SK-N-DZ (cell line): ENCODE data around the gene PPM1L.
A peak's percentile ranks its signal among the peaks of the same experiment; 100 is the strongest.
"Not testable (repeated sequence)": the region's sequence is repeated elsewhere in the genome, so short reads cannot be mapped to it uniquely, and the experiment has no call there.

ENCODE experiments used
- DNase-seq: peaks from one replicate; pipeline ENCODE4 v3.0.0-alpha.2; 2015; ENCODE audit warnings: low spot score

Gene PPM1L

DNA sequence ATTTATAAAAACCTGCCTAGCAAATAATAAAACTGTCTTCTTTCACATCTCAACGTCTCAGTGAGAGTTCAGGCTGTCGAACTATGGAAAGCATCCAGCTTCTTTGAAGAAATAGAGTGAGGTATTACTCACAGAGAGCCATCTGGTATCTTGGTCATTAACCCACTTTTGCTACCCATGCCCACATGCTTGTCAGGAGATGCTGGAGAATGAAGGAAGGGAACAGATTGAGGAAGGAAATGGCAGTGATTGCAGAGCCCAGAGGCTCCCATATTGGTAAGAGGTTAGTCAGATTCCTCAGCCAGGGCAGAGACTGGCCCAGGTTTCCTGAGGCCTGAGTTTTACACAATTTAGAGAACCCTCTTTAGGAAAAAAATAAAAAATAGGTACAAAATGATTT lies 230.0 kb downstream of the PPM1L start:
- no peak for DNase-seq

DNA sequence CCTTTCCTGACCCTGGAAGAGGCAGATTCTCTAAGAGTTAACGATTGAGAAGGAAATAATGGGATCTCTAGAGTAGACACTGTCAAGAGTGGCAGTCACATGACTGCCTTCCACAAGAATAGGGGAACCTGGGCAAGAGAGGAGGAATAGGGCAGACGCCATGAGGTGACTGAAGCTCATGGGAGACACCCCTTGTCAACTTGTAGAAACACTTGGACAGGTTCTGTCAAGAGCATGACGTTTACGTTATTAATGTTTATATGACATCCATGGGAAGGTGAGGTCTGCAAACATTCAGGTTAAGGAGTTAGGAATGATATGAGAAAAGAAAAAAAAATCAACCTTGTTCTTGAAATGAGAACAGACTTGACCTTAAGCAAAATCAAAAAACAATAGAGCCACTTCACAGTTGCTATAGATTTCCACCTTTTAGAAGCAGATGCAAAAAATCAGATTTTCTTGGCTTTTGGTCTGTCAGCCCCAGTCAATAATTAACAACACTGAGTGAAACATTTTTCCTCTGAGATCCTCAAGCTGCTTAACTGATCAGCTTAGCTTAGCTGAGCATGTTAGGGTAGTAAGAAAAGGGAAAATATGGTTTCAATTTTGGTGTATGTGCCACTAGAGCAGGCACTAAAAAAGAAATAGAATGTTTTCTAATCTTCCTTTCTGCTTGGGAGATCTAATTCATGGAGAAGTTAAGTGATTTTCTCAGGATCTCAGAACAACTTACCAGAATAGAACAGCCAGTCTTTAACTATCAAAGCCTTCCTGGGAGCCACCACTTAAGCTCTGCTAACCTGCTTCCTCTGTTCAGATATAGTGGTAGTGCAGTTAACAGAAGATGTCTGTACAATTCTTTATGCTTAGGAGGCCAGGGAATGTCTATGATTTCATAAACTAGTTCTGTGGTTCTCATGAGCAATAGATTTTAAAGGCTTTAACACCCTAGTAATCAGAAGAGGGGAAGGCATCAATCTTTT lies 232.2 kb downstream of the PPM1L start:
- DNase-seq: no peak

DNA sequence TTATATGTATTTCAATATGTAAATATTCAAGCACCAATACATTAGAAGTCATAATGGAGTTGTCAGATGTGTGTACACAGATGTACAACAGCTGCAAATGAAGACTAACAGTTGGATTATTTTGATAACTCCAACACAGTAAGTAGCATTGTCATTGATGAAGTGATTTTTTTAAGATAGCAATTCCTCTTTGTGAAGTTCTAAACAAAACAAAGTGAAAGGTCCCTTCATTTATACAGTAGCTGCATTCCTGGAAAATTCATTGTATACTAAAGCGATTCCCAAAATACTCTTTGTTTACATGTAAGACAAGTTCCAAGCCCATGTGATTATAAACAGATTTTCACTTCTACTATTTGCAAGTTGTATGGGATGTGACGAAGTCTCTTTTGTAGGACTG lies 234.4 kb downstream of the PPM1L start:
- no peak for DNase-seq

DNA sequence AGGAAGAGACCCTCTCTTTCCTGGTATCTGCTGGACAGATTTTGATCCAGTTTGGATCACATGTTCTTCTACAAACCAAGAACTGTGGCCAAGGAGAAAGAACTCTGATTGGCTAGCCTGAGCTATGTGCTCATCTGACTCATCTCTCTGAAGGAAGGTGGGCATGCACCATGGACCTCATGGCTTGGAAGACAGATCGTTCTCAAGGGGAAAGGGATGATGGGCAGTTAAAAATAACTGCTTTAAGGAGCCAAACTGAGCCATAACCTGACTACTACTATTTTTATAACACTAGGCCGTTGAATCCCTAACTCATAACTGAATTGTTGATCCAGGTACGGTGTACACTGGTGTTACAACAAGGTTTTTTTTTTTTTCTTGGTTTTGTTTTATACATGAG lies 236.7 kb downstream of the PPM1L start:
- no peak for DNase-seq

GRCh38 chr3:160996811-160997210 lies 240.8 kb downstream of the PPM1L start:
- DNase-seq: no peak

GRCh38 chr3:160998581-160998980 lies 242.6 kb downstream of the PPM1L start:
- no peak for DNase-seq

DNA sequence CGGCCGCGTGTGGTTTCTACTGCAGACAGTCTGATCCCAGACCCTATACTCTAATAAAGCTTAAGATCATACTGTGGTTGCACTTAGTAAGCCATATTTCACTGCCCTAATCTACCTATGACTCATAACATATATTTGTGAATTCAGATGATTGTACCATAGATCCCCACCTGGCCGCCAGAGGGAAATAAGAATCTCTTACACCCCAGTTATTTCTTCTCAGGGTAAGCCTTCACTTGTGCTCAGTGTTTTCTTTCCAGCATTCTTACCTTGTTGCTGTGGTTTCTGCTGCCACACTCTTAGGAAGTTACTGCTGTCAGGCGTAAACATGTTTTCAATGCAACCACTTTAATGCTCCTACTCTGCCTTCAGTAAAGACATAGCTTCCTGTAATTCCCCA lies 243.2 kb downstream of the PPM1L start:
- DNase-seq: no peak

DNA sequence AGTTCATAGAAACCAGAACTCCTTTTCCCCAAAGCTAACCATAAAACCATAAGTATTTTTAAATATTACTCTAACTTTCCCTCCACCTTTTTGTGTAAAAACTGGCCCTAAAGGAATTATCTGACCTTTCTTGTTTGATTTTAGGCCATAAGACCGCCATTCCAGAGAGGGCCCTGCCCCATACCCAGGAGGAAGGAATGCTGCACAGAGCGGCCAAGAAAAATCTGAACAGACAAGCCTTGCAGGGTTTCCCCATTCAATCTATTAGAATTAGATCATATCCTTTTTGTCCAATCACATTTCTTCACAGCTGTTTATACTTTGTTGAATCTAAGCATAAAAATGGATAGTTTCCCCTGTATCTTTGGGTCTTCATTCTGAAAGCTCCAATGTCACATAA lies 252.1 kb downstream of the PPM1L start:
- DNase-seq: no peak

- DNase-seq: not testable (repeated sequence)
Measured at GRCh38 chr3:161010151-161010550, 254.1 kb downstream of the PPM1L start.

DNA sequence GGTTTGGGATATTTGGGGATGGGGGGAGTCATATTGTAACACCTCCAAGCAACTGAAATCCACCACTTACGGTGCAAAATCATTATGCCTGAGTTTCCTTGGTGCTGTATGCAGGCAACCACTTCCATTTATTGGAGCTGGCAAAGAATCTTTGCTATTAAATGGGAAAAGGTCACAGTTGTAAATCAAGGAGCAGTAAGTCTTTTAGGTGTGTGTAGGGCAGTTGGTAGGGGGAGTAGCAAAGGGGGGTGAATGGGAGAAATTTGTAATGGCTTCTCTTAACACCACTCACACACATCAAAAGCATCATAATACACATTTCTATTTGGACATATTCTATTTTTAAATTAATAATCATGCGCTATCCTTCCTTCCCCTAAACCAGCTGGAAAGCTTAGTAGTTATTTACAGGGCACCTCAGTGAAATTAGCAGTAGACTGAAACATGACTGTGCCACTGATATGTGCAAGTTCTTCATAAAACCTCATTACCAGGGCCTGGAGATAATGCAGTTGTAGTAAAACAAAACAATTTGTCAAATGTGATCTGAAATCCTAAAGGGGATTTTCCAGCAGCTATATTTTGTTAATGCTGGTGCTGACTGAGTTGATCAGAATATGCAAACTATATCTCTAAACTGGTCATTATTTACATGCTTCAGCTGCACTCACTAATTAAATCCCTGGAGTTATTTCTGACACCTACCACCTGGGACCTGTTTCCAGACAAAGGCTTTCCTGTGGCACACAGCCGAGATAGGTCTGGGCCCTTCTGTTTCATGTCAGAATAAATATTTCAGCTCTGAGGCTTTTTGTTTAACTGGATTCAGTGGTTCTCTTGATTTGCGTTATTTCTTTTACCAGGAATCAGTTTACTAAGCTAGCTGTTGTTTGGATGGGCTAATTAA lies 259.1 kb downstream of the PPM1L start:
- DNase-seq: no peak

GRCh38 chr3:161016417-161017313 lies 260.6 kb downstream of the PPM1L start:
- no peak for DNase-seq

- DNase-seq: no peak
Measured at GRCh38 chr3:161017971-161018370, 261.9 kb downstream of the PPM1L start.

- no peak for DNase-seq
Measured at GRCh38 chr3:161020256-161020655, 264.2 kb downstream of the PPM1L start.

GRCh38 chr3:161025911-161026310 lies 269.9 kb downstream of the PPM1L start:
- DNase-seq: no peak

DNA sequence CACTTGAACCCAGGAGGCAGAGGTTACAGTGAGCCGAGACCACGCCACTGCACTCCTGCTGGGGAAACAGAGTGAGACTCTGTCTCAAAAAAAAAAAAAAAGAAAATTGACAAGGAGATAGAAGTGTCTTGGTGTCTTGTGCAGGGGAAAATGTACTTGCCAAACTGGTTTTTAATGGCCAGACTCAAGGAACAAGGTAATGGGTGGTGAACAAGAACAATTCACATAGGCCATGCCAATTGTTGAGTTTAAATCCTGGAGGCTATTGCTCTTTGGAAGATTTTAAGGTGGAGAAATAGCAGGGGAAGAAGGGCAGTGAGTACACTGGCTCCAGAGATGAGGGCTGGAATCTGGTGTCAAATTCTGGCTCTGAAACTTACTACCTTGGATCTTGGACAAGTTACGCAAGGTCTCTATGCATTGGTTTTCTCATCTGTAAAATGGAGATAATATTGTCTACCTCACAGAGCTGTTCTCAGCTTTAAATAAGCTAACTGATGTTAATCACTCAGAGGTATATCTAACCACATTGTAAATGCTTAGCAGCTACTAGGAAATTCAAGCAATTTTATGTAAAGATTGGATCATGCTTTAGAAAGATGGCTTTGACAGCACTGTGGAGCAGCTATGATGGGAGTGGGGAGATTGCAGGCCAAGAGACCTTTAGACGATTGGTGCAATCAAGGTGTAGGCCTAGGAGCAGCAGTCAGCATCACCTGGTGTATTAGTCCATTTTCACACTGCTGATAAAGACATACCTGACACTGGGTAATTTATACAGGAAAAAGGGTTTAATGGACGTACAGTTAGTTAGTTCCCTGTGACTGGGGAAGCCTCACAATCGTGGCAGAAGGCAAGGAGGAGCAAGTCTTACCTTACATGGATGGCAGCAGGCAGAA lies 270.8 kb downstream of the PPM1L start:
- DNase-seq: no peak

- DNase-seq: peak; percentile 12
Measured at GRCh38 chr3:161028555-161029153, 272.6 kb downstream of the PPM1L start.

DNA sequence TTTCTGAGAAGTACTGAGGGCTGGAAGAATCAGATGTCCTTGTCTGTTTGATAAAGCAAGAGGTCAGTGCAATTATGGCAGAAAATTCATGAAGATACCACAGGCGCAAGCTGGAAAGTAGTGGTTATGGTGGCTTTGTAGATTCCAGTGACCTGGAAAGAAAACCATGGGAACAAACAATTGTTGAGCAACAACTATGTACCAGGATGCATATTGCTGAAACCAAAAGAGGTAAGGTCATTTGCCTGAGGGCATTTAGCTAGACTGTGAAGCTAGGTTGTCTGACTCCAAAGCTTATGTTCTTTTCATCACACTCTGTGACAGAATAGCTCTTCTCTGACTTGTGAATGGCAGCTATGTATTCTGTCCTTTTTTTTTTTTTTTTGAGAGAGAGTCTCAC lies 275.1 kb downstream of the PPM1L start:
- no peak for DNase-seq

DNA sequence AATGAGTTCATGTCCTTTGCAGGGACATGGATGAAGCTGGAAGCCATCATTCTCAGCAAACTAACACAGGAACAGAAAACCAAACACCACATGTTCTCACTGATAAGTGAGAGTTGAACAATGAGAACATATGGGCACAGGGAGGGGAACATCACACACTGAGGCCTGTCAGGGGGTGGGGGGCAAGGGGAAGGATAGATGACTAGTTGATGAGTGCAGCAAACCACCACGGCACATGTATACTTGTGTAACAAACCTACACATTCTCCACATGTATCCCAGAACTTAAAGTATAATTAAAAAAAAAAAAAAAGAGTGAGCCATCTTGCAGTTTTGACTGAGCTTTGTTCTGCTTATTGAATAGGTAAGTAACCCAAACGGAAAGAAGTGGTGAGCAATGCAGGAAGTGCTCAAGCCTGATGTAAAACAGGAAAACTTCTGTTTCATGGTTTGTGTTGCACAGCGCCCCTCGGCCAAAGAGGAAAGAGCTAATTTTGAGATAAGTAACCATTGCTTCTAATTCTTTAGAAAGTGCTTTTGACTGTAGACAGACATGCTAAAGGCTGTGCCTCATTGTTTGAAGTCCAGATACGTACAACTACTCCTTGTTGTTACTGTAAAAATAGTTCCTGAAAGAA lies 279.0 kb downstream of the PPM1L start:
- DNase-seq: not testable (repeated sequence)

- no peak for DNase-seq
Measured at GRCh38 chr3:161035711-161036110, 279.7 kb downstream of the PPM1L start.
